Measurements from ENCODE around the gene GPRIN2. TPM values are rescaled to one million over a fixed set of nuclear protein-coding genes. Genes with fewer than 3 reads are reported as not detected.
"Not testable (repeated sequence)": the region's sequence is repeated elsewhere in the genome, so short reads cannot be mapped to it uniquely, and the experiment has no call there.

GPRIN2 gene
- not detected for polyA plus RNA-seq (2012; ENCODE audit: missing spikeins)

DNA sequence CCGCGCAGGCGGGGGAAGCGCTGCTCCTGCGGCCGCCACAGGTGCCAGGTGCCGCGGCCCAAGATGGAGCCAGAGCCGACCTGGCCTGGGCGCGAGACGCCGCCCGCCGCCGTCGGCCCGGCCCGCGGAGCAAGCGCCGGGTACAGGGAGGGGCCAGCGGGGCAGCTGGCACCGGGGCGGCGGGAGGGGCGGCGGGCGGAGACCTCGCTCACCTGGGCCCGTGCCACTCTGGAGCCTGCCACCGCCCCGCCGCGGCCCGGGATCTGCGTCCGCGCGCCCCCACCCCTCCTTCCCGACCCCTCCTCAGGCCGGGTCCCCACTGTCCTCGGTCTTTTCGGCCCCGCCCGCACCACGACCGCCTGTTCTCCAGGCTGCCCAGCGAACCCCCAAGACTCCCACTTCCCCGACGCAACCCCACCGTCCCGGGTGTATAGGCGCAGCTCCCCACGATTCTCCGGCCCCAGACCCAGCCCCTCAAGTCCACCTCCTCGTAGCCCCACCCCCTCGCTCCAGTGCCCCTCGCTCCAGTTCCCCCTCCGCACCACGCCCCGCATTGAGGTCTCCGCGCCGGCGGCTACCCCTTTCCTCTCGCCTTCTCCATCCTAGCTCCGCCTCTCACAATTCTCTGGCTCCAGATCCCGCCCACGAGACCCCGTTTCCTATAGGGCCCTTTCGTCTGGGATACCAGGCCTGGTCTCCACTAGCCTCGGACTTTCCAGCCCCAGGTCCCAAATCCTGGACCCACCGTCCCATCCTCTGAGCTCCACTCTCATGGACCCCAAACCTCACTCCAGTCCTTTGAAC is at the start of gene GPRIN2:
Gene GPRIN2, minus strand, starts transcription at position 144 of the 804 bp plus-strand sequence. CDS start 5,922 bp downstream, outside the sequence.
- no peak for DNase-seq (ENCODE audit: insufficient read length)
- TF ChIP-seq TAF1 (IDR thresholded peaks at IDR 0.05; ENCODE audit: borderline replicate concordance, low read depth, low read length), result no peak
- no peak for TF ChIP-seq POLR2A (IDR thresholded peaks at IDR 0.05; ENCODE audit: low read depth, low read length)
- no peak for TF ChIP-seq POLR2AphosphoS5 (IDR thresholded peaks at IDR 0.05; ENCODE audit: low read depth, low read length)
- no peak for FAIRE-seq

DNA sequence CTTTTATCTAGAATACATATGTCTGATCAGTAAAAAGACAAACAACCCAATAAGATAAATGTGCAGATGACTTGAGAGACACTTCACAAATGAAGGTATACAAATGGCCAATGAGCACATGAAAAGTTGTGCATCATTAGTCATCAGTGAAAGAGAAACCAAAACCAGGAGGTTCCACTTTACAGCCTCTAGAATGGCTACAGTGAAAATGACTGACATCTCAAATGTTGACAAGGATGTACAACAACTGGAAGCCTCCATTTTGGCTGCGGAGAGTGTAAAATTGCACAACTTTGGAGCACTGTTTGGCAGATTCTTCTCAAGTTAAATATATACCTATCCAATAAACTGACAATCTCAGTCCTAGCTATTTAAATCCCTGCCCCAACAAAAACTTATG is 44.1 kb upstream of the GPRIN2 start:
- not testable (repeated sequence) for FAIRE-seq; DNase-seq (ENCODE audit: insufficient read length)

DNA sequence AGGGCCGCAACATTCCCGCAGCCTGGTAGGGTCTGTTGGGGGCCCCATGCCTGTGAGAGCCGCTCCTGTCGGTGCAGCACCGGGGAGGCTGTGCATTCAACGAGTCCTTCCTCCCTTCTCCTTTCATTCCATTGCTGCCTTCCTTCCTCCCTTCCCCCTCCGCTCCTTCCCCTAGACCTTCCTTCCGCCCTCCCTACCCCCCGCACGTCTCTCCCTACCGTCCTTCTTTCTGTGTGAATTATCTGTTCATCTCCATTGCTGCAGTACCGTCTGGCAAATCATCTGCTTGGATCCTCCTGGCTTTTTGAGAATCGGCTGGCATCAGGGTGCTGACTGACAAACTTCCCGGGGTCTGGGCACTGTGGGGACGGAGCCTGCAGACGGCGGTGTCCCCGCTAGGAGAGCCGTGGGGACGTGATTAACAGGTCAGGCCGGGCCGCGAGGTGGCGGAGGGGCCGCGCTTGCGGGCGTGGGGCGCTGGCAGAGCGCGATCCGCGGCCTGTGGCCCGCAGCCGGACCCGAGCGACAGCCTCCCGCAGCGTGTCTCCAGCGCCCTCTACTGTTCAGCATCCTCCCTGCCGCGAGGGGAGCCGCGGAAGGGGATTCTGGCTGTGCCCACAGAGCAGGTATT is 41.3 kb upstream of the GPRIN2 start:
- FAIRE-seq, result peak; percentile 91
- DNase-seq (ENCODE audit: insufficient read length), result not testable (repeated sequence)

DNA sequence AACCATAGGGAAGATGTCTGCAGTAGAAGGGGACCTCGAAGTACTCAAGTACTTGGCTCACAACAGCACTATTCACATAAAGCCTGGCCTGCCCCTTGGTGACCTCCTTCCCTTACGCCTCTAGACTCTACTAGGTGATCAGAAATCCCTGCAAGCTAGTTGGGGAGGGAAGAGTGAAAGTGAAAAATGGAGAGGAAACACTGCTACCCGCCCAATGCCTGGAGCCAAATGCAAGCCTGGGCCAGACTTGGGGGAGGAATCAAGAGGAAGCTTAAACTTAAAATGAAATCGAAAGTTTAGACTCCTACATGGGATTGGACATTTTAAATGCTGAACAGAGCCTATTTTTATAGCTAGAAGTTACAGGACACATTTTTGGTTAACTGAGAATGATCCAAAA is 40.1 kb upstream of the GPRIN2 start:
- not testable (repeated sequence) for DNase-seq (ENCODE audit: insufficient read length); FAIRE-seq

DNA sequence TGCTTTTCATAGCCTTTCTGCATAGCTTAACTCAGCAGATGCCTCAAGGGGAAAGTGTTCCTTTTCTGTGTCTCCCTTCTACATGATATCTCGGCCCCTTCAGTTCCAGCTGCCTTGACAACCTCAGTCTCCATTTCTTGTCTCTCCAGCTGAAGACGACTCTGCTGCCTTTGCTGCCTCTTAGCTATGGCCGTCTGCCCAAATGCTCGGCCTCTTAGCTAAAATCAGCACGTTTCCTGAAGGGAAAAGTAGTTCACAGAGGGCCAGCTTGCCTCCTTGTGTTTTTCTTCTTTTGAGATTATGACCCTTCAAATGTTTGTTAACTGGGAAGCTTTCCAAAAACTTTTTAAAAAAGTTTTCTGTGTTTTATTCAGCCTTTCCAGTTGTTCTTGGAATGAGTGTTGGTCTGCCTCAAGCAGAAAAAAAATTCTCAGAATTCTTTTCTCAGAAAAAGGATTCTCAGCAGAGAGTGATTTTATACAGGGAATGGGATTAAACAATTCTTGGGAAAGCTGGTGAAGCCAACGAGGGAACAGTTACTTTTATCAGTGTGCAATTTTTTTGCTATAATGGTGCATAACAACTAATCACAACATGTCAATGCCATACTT is 38.1 kb upstream of the GPRIN2 start:
- not testable (repeated sequence) for DNase-seq (ENCODE audit: insufficient read length); FAIRE-seq

DNA sequence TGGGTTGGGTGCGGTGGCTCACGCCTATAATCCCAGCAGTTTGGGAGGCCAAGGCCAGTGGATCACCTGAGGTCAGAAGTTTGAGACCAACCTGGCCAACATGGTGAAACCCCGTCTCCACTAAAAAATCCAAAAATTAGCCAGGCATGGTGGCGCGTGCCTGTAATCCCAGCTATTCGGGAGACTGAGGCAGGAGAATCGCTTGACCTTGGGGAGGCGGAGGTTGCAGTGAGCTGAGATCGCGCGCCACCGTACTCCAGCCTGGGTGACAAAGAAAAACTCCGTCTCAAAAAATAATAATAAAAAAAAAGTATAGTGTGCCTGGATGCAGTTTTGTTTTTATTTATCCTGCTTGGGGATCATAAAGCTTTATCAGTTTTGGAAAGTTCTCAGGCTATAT is 36.8 kb upstream of the GPRIN2 start:
- not testable (repeated sequence) for FAIRE-seq; DNase-seq (ENCODE audit: insufficient read length)

DNA sequence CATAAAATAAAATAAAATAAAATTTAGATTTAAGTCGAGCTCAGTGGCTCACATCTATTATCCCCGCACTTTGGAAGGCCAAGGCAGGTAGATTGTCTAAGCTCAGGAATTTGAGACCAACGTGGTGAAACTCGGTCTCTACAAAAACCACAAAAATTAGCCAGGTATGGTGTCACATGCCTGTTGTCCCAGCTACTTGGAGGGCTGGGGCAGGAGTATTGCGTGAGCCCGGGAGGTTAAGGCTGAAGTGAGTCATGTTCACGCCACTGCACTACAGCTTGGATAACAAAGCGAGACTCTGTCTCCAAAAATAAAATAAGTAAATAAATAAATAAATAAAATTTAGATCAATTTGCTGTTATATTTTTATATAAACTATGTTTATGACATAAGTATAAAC is 34.6 kb upstream of the GPRIN2 start:
- not testable (repeated sequence) for FAIRE-seq; DNase-seq (ENCODE audit: insufficient read length)

DNA sequence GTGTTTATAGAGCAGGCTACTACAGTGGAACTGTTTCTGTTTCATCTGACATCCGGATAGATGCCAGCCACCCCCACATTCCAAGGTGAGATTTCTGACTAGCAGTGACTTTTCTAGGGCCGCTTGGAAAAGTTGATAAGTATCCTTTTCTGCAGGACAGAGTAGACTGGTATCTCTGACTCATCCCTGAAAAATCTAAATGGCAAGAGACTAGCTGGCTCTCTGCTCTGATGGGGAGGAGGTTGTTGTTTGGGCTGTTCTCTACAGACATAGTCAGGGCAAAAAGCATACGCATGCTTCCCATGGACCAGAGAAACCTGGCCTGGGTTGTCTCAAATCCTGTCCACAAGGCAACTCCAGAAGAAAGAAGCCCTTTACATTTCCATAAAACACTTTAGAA is 33.1 kb upstream of the GPRIN2 start:
- not testable (repeated sequence) for FAIRE-seq; DNase-seq (ENCODE audit: insufficient read length)

DNA sequence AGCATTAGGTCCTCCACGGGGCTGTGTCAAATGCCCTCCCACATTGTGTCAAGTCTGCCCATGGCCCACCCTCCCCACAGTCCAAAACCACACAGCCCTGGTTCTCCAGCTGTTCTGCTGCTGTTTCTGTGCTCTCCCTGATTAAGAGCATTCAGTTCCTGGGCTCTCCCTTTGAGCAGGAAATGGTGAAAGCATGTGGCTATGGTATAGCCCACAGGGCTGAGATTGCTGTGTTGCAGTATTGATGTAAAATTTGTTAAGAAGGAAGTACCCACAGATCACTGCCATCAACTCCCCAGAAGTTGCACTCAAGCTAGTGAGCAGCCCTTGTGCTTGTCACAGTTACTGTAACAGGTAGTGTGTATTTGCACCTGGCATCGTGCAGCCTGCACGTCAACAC is 31.8 kb upstream of the GPRIN2 start:
- DNase-seq (ENCODE audit: insufficient read length); FAIRE-seq: not testable (repeated sequence)

DNA sequence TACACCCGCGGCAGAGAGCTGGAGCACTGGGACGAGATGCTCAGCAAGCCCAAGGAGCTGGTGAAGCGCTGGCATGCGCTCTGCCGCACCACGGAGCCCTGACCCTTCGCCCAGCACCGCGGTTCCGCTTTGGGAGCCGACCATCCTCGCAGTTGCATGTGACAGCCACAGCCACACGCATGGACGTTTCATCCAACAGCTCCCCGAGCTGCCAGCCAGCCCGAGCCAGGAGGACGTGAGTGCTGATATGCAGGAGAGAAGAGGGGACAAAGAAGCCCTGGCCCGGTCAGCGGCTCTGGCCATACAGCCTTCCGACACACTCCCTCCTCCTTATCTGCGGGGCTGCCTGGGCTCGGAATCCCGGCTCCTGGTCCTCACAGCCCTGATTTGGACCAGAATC is 31.1 kb upstream of the GPRIN2 start:
- FAIRE-seq; DNase-seq (ENCODE audit: insufficient read length): not testable (repeated sequence)

DNA sequence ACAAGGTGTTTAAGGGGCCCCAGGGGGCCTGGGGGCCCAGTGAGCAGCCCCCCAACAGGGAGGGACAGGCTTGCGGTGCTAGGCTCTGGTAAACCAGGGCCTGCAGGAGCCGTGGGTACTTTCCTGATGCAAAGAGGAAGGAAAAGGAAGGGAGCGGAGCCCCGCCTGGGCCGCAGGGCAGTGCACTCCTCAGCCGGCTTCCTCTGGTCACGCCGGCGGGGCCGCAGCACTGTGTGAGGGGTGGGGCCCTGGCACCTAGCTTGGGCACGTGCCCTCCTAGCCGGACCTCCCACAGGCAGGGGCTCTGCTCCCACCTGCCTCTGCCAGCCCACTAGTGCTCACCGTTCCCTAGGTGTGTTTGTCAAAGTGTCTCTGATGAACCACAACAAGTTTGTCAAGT is 28.8 kb upstream of the GPRIN2 start:
- DNase-seq (ENCODE audit: insufficient read length); FAIRE-seq: not testable (repeated sequence)

DNA sequence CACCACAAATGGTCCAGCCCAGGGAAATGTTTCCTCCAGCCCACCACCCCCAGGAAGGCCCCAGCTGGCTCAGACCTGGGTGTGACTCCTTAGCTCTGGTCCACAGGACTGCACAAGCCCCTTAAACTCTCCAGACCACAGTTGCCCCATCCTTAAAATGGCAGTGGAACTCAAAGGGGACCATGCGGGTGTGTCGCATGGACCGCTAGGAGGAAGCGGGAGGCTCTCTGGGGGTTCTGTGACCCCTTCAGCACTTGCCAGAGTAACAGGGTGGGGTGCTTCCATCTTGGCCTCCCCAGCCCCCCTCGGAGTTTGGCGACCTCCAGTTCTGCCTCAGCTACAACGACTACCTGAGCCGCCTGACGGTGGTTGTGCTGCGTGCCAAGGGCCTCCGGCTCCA is 27.7 kb upstream of the GPRIN2 start:
- FAIRE-seq; DNase-seq (ENCODE audit: insufficient read length): not testable (repeated sequence)

DNA sequence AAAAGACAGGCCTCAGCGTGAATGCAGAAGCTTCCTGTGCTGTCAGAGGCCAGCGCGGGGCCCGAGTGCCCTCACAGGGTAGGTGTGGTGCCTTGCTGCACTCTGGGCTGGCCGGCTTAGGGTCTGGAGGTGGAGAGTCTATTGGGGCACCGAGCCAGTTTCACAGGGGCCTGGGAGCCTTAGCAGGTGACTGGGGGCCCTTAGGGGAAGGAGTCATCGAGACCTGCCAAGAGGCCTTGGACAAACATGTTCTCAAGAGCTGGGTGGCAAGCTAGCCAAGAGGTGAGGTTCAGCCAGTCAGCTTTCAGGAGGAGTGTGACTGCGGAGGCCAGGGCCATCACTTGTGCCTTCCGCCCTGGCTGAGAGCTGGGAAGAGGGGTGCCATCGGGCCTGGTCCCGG is 26.1 kb upstream of the GPRIN2 start:
- FAIRE-seq; DNase-seq (ENCODE audit: insufficient read length): not testable (repeated sequence)

DNA sequence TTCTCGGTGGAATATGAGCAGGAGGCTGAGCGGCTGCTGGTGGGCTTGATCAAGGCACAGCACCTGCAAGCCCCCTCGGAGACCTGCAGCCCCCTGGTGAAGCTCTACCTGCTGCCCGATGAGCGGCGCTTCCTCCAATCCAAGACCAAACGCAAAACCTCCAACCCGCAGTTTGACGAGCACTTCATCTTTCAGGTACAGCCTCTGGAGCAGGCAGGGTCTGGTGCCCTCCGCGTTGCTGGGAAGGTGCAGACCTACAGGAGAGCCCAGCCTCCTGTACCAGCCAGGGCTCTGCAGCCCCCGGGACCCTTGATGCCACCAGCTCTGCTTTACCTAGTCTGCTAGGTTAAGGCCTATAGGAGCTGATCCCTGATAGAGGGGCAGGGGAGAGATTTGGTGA is 25.5 kb upstream of the GPRIN2 start:
- not testable (repeated sequence) for DNase-seq (ENCODE audit: insufficient read length); FAIRE-seq

DNA sequence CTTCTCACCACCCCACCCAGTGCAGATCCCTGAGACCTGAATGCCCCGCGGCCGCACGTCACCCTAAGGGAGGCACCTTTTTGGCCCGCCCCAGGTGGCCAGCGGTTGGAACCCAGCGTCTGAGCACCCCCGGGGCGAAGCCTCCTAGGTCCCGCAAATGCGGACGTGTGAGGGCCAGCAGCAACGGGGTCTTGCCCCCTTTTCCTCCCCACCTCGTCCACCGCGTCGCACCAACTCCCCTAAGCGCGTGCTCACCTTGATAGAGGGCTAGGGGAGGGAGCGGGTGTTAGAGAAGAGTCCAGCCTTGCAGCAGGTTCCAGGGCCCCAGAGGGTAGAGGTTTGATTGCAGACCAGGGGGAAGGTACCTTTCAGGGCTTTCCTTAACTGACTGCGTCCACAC is 22.9 kb upstream of the GPRIN2 start:
- not testable (repeated sequence) for FAIRE-seq; DNase-seq (ENCODE audit: insufficient read length)

DNA sequence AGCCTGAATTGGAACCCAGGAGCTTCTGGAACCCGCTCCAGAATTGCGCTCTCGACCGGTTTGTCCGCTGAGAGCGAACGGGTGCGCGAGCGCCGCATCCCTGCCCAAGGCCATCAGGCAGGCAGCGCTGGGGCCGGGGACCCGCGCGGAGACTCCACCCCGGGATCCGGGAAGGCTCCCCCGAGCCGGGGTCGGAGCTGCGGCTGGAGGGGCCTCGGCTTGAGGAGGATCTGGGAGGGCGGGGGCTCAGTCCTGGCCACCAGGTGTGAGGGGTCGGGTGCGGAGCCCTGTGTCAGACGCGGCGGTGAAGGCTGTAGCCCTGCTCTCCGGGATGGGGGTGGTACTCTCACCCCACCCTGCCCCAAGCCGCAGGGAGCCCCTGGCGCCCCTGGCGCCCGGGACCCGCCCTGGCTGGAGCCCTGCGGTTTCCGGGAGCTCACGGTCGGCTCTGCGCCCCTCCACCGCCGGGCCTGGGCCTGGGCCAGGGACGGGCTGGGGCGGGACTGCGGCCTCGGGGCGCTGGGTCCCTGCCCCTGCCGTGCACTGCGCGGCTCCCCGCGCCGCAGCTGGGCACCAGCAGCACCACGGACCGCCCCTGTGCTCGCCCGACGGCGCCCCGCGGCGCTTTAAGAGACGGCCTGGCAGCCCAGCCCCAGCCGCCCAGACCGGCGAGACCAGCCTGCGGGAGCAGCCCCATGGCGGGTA is 22.2 kb upstream of the GPRIN2 start, which contains the start of gene SYT15:
Gene SYT15, plus strand, starts transcription at position 655 of the 705 bp plus-strand sequence. Its CDS starts 41 bp downstream, at position 696.
- not testable (repeated sequence) for FAIRE-seq; DNase-seq (ENCODE audit: insufficient read length)

DNA sequence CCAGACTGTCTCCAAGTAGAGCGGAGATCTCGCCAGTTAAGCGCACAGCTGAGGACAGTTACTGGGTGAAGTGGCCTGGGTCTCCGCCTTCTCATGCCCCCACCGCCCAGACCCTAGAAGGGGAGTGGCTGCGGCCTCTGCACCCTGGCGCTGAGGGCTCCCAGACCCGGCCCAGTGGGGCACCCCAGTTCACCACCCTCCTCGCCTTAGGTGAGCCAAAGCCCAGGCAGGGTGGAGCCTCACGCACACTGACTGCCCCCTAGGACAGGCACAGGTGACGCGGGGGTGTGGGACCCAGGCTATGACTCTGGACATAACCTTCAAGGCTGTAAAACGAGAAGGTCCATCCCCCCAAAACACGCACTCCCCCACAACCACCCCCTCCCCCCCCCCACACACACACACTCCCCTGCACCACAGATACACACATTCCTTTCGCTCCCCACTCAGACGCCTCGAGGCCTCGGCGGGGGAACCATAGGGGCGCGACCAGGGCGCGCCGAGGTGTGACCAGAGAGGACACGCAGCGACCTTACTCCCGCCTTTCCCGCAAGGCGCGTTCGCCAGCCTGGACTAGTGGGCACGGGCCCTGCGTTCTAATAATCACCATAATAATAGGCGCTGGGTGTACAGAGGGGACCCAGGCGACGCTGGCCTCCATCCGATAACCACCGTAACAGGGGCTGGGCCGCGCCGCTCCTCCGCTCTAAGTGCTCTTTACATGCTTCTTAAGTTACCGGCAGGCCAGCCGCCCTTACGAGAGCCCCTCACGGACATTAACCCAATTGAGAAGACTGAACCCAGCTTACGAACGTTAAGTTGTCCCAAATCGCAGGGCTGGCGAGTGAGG is 21.4 kb upstream of the GPRIN2 start:
- FAIRE-seq; DNase-seq (ENCODE audit: insufficient read length): not testable (repeated sequence)

DNA sequence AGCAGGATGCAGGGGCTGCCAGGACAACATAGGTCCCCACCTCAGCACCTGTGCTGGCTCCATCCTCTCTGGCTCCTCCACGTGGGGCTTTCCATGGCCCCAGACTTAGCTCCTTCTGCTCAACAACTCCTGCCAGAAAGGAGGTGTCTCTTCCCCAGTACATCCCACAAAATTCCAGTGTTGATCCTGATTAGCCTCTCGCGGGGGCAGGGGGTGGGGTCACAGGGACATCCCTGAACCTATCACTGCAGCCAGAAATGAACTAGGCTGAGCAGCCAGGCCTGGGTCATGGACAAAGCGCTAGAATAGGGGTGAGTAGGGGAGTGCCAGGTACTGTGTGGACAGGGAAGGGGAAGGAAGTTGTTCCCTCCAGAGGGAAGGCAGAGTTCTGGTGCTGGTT is 17.4 kb upstream of the GPRIN2 start:
- FAIRE-seq; DNase-seq (ENCODE audit: insufficient read length): not testable (repeated sequence)
